ENCODE results near the gene AXIN1.
"Not testable (repeated sequence)": the region's sequence is repeated elsewhere in the genome, so short reads cannot be mapped to it uniquely, and the experiment has no call there.

The AXIN1 gene

GRCh38 chr16:351804-352520 is 561 bp downstream of the AXIN1 start:
- no peak for DNase-seq

- DNase-seq = no peak
Measured at GRCh38 chr16:350203-350602, 2.3 kb downstream of the AXIN1 start.

GRCh38 chr16:349211-349610 is 3.3 kb downstream of the AXIN1 start:
- no peak for DNase-seq

GRCh38 chr16:348495-348894 is 4.0 kb downstream of the AXIN1 start:
- not testable (repeated sequence) for DNase-seq

- no peak for DNase-seq
Measured at GRCh38 chr16:347203-347602, 5.3 kb downstream of the AXIN1 start.

GRCh38 chr16:346587-346986 is 5.9 kb downstream of the AXIN1 start:
- DNase-seq = no peak

GRCh38 chr16:345772-346171 is 6.8 kb downstream of the AXIN1 start:
- DNase-seq = no peak

- no peak for DNase-seq
Measured at GRCh38 chr16:342455-343213, 9.9 kb downstream of the AXIN1 start.

GRCh38 chr16:341974-342336 is 10.6 kb downstream of the AXIN1 start:
- DNase-seq = not testable (repeated sequence)

GRCh38 chr16:341095-341973 is 11.2 kb downstream of the AXIN1 start:
- not testable (repeated sequence) for DNase-seq

- no peak for DNase-seq
Measured at GRCh38 chr16:340370-341091, 12.0 kb downstream of the AXIN1 start.

GRCh38 chr16:339680-340079 is 12.8 kb downstream of the AXIN1 start:
- DNase-seq = no peak

GRCh38 chr16:337975-338575 is 14.4 kb downstream of the AXIN1 start:
- DNase-seq = no peak

GRCh38 chr16:337437-337836 is 15.1 kb downstream of the AXIN1 start:
- DNase-seq = no peak

- DNase-seq = no peak
Measured at GRCh38 chr16:336269-336668, 16.3 kb downstream of the AXIN1 start.

- not testable (repeated sequence) for DNase-seq
Measured at GRCh38 chr16:334861-335632, 17.5 kb downstream of the AXIN1 start.

- DNase-seq = not testable (repeated sequence)
Measured at GRCh38 chr16:334164-334832, 18.2 kb downstream of the AXIN1 start.

GRCh38 chr16:333406-334094 is 19.0 kb downstream of the AXIN1 start:
- DNase-seq = no peak

GRCh38 chr16:331181-331814 is 21.2 kb downstream of the AXIN1 start:
- DNase-seq = not testable (repeated sequence)

- no peak for DNase-seq
Measured at GRCh38 chr16:330741-331140, 21.8 kb downstream of the AXIN1 start.
